Astrocyte of the spinal cord (primary cell): ENCODE measurements around the gene DHRS3.

ENCODE experiments used
- DNase-seq: peaks from one replicate; pipeline ENCODE4 v3.0.0; 2011; ENCODE audit warnings: low read depth, low spot score
- H3K4me3 ChIP-seq: 2 replicates; pipeline ENCODE4 v1.5.1; 2011; ENCODE audit warnings: low read depth, mild to moderate bottlenecking, low read length, moderate library complexity
- CTCF ChIP-seq: IDR thresholded peaks from 2 replicates; pipeline ENCODE4 v1.5.1; 2012; ENCODE audit warnings: low read depth, mild to moderate bottlenecking, low read length, inconsistent platforms
- in situ Hi-C: cut with HindIII; loops from 2 replicates; pipeline ENCODE4 v1.10.0; 2017; ENCODE audit warnings: low sequenced_read_pairs

DHRS3 gene

GRCh38 chr1:12621346-12622335 lies 3.6 kb upstream of the DHRS3 start:
- in situ Hi-C loops, result no loop called here
- no peak for DNase-seq
- no peak overlapping the region for H3K4me3 ChIP-seq
- TF ChIP-seq CTCF, result no peak

GRCh38 chr1:12620931-12621330 lies 2.9 kb upstream of the DHRS3 start:
- in situ Hi-C loops, result no loop called here
- DNase-seq, result no peak
- no peak overlapping the region for H3K4me3 ChIP-seq
- no peak for TF ChIP-seq CTCF

GRCh38 chr1:12620488-12620865 lies 2.5 kb upstream of the DHRS3 start:
- in situ Hi-C loops, result no loop called here
- no peak for DNase-seq
- no peak for TF ChIP-seq CTCF
- no peak overlapping the region for H3K4me3 ChIP-seq

GRCh38 chr1:12619792-12620487 lies 1.9 kb upstream of the DHRS3 start:
- H3K4me3 ChIP-seq, result peak overlapping the region; percentile 82
- TF ChIP-seq CTCF, result peak; percentile 96
- DNase-seq, result peak; percentile 88
- in situ Hi-C loops, result no loop called here

GRCh38 chr1:12618965-12619791 lies 1.2 kb upstream of the DHRS3 start:
- in situ Hi-C loops, result no loop called here
- peak overlapping the region; percentile 82 for H3K4me3 ChIP-seq
- TF ChIP-seq CTCF, result no peak
- DNase-seq, result peak; percentile 83

- H3K4me3 ChIP-seq, result peak overlapping the region; percentile 82
- no peak for TF ChIP-seq CTCF
- DNase-seq, result no peak
- in situ Hi-C loops, result no loop called here
Observed at GRCh38 chr1:12618661-12618964, 603 bp upstream of the DHRS3 start.
